ENCODE measurements around the gene PTPRN2.
"Not testable (repeated sequence)": the region's sequence is repeated elsewhere in the genome, so short reads cannot be mapped to it uniquely, and the experiment has no call there.

The PTPRN2 gene

GRCh38 chr7:158044482-158044823, 543.2 kb downstream of the PTPRN2 start:
- DNase-seq (ENCODE audit: low read depth in 2 of 2, low spot score in 1 of 2) = no peak

GRCh38 chr7:158043551-158044481, 543.8 kb downstream of the PTPRN2 start:
- DNase-seq (ENCODE audit: low read depth in 2 of 2, low spot score in 1 of 2) = no peak

DNA sequence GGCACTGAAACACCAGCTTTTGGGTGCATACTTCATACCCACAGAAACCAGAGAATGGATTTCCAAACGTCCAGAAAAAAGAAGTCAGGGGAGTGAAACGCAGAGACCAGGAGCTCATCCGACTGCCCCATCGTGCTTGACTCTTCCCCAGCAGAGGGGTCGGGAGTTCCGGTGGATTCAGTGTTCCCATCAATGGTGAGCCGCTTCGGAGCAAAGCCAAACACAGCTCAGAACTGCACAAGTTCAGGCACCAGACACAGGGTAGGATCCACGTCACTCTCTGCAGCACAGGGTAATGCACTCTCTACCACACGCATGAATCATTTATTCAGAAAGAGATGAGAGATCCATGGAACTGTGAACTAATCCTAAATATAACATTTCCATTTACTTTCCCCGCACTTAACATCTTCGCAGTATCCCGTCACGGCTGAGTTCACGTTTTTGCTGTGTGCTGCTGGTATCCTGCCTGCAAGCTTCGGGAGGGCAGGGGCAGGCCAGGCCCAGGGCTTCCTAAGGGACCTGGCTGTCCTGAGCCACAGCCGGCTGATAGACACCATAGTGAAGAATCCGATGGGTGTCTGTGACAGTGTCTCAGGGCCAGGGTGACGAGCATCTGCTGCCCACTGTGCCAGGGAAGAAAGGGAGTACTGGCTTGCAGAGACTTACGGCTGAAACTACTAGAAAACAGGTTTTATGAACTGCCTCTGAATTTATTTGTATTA, 545.3 kb downstream of the PTPRN2 start:
- DNase-seq (ENCODE audit: low read depth in 2 of 2, low spot score in 1 of 2) = no peak

DNA sequence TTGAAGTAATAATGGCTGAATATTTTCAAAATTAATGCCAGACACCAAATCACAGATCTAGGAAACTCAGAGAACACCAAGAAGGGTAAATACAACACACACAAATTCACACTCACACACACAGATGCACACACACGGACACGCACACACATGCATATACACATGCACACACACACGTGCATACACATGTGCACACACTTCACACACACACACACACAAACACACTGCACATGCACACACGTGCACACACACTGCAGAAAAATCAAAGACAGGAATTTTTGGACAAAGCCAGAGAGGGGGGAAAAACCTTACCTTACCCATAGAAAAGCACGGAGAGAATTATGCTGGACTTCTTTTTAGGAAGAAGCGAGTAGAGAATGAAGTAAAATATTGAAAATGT, 547.4 kb downstream of the PTPRN2 start:
- DNase-seq (ENCODE audit: low read depth in 2 of 2, low spot score in 1 of 2) = no peak

GRCh38 chr7:158039270-158039669, 548.4 kb downstream of the PTPRN2 start:
- no peak for DNase-seq (ENCODE audit: low read depth in 2 of 2, low spot score in 1 of 2)

DNA sequence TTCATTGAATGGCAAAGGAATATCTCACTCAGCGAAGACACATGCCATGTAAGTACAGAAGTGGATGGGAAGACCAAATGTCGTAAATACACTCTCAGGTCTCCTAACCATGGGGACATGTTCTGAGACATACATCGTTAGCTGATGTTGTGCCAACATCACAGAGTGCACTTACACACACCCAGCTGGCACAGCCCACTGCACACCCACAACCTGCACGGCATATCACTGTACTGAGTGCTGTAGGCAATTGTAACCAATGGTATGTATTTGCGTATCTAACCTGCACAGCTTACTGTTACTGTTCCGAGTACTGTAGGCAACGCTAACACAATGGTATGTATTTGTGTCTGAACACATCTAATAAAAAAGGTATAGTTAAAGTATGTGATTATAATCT, 550.4 kb downstream of the PTPRN2 start:
- DNase-seq (ENCODE audit: low read depth in 2 of 2, low spot score in 1 of 2) = no peak

DNA sequence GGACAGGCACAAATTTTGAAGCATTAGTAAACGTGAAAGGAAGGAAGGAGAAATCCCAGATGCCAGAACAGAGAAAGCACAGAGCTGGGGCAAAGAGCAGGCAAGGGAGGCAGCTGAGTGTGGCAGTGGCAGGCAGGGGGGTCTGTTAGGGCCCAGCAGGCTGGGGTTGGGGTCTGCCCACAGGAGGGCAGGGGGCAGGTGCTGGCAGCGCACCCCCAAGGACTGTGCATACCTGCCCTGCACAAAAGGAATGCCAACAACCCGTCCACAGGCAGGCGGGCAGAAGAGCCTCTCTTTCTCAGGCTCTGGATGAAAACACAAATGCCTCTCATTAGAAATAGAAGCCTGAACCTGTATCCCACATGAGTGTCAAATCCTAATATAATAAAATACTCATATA, 552.3 kb downstream of the PTPRN2 start:
- no peak for DNase-seq (ENCODE audit: low read depth in 2 of 2, low spot score in 1 of 2)

DNA sequence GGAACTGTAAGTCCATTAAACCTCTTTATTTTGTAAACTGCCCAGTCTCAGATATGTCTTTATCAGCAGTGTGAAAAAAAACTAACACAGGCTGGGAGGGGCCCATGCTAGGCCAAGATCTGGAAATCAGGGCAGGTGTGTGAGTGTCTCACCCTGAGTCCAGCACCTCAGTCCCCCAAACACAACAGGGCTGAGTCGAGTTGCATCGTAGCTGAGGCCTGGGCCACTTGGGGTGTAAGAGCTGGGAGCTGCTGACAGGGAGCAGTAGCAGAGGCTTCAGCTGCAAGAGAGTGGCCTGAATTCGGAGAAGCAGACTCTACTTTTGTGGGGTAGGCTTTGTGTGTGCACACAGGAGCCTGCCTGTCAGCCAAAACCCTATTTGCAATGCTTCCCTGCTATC, 553.1 kb downstream of the PTPRN2 start:
- DNase-seq (ENCODE audit: low read depth in 2 of 2, low spot score in 1 of 2) = no peak

- DNase-seq (ENCODE audit: low read depth in 2 of 2, low spot score in 1 of 2) = not testable (repeated sequence)
These were observed 553.7 kb downstream of the PTPRN2 start for GRCh38 chr7:158033925-158034324.

DNA sequence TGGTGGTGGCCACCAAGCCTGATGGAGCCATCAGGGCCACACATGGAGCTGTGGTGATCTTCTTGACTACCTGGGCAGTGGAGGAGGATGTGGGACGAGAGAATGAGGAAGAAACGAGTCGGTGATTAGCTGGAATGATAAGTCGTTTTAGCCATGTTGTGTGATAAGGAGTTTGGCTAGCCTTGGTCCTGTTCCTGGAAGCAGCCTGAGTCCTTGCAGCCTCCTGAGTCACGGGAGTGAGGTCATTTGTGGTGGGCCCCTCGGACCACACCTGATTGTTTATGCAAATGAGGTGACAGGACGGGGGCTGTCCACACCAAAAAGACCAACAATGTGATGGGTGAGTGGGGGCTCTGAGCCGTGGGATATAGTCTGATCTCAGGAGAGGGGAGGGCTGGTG, 554.4 kb downstream of the PTPRN2 start:
- DNase-seq (ENCODE audit: low read depth in 2 of 2, low spot score in 1 of 2) = no peak

DNA sequence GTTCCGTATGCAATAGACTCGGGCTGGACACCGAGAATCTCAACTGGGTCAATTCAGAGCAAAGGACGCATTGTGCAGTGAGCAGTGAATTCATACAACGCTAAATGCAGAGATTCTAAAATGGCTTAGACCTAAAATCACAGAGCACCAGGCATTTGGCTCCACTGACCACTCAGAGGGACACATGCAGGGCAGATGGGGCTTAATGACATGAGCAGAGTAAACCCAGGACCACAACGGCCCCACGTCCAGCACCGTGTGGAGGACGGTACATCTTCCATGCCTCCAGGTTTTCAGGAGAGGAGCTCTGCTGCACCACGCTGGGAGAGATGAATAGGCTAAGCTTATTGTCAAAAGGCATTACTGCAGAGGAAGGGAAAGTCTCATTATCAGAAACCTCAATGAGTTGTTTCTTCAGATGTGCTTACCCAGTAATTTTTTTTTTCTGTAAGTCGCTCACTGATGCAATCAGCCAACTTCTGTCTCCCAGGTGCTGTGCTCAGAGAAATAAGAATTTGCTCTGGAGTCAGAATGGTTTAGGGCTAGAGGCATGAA, 555.0 kb downstream of the PTPRN2 start:
- DNase-seq (ENCODE audit: low read depth in 2 of 2, low spot score in 1 of 2) = no peak

DNA sequence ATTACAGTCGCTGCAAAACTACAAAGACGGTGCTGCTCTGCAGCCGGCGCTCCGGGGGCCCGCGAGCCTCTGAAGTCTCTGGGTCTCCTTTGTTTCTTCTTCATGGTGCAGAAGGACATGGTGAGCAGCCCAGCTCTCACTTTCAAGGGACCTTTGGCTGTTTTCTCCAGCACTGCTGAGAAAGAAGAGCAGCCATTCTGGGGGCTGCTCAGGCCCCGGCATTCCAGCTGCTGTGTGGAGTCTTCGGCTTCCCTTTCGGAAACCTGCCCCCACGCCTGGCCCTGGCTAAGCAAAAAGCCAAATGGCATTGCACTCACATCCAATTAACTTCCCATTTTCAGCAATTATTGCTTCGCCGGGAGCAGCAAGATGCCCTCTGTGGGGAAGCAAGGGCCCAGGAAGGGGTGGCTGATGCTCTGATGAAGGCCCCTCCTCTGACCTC, 555.7 kb downstream of the PTPRN2 start:
- DNase-seq (ENCODE audit: low read depth in 2 of 2, low spot score in 1 of 2) = no peak

GRCh38 chr7:158030566-158030965, 557.1 kb downstream of the PTPRN2 start:
- no peak for DNase-seq (ENCODE audit: low read depth in 2 of 2, low spot score in 1 of 2)

DNA sequence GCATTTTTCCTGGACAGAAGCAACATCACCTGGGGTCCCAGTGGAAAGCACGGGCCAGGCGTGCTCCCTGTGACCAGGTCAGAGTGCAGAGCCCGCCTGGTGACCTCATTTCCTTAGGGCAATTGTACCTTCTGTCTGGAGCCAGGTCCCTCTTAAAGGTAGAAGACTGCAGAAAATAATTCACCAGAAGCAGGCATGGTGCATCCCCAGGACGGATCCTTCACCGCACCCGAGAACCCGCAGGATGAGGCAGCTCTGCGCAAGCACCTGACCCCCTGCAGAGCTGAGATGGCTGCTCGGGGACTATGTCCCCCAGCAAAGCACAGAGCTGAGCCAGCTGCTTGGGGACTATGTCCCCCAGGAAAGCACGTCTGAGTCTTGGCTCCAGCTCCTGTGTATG, 557.6 kb downstream of the PTPRN2 start:
- no peak for DNase-seq (ENCODE audit: low read depth in 2 of 2, low spot score in 1 of 2)

DNA sequence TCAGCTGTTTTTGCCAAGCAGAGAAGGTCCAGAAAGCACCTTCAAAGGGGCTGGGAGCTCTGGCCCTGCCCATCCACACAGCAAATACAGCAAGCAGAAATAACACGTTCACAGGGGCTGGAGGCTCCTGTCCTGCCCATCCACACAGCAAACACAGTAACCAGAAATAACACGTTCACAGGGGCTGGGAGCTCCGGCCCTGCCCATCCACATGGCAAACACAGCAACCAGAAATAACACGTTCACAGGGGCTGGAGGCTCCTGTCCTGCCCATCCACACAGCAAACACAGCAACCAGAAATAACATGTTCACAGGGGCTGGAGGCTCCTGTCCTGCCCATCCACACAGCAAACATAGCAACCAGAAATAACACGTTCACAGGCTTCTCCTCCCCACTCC, 558.1 kb downstream of the PTPRN2 start:
- no peak for DNase-seq (ENCODE audit: low read depth in 2 of 2, low spot score in 1 of 2)

GRCh38 chr7:158028971-158029370, 558.7 kb downstream of the PTPRN2 start:
- no peak for DNase-seq (ENCODE audit: low read depth in 2 of 2, low spot score in 1 of 2)

- DNase-seq (ENCODE audit: low read depth in 2 of 2, low spot score in 1 of 2) = no peak
These were observed 559.2 kb downstream of the PTPRN2 start for GRCh38 chr7:158028290-158028941.

DNA sequence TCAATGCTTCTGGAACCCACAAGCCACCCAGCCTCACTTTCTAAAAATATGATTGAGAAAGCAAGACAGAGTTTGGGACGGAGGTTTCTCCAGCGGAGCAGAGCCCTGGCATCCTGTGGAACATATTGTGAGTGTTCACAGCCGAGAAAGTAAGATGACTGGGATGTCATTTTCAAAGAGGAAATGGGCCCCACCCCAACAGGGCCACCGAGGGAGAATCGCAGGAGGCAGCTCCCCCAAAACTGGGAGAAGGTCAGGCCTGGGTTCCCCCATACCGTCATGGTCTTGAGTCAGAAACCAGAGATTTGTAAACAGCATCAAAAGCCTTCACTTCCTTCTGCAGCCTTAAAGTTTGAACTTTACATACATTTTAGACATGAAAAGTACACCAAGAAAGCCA, 560.0 kb downstream of the PTPRN2 start:
- DNase-seq (ENCODE audit: low read depth in 2 of 2, low spot score in 1 of 2) = no peak

- DNase-seq (ENCODE audit: low read depth in 2 of 2, low spot score in 1 of 2) = no peak
These were observed 560.9 kb downstream of the PTPRN2 start for GRCh38 chr7:158026636-158027265.

DNA sequence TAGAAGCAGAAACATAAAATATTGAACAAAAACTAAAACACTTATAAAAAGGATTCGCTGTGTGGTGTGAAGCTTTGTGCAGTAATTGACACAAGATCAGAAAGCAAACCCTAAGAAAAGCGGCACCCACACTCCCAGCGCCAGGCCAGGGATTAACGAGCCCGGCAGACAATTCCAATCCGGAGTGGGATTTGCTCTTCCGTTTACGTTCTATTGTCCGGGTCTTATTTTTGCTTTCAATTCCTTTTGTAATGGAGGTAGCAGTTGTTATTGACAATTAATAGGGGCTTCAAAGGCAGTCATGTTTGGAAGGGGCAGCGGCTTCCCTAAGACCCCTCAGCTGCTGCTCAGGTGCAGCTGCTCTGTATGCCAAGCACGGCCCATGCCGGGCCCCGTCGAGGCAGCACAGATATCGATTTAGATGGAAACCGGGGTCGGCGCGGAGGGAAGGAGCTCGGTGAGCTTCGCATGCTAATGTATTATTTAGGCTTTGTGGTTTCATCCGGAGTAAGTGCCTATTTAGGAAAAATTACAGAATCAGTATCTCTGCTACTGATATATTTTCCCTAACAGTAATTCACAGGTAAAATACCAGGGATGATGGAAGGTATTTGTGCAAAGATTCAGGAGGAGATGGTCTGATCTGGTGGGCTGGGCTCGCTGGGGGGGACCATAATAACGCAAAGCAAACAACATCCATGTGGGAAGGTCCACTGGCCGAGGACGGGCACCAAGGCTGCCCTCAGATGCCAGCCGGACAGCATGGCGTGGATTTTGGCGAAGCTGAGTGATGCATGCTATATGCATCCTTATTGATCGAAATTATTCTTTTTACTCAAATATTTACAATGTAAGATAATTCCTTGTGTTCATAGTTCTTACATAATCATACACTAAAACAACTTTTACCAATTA, 561.7 kb downstream of the PTPRN2 start:
- DNase-seq (ENCODE audit: low read depth in 2 of 2, low spot score in 1 of 2) = no peak

Measured in stimulated activated CD8-positive, alpha-beta memory T cell treated with anti-CD3 and anti-CD28 coated beads, Interleukin-4, amount 100 ng/mL, for 4 hours (primary cell).